Putamen (tissue), 1 donor: Measurements from ENCODE around the gene INO80D.
"Not testable (repeated sequence)": the region's sequence is repeated elsewhere in the genome, so short reads cannot be mapped to it uniquely, and the experiment has no call there.

Experiments
- DNase-seq: peaks from one replicate; pipeline ENCODE4 v3.0.0-alpha.2; 2016; ENCODE audit warnings: low spot score

The INO80D gene

GRCh38 chr2:205976934-205977659 is 108.9 kb downstream of the INO80D start:
- DNase-seq: not testable (repeated sequence)

DNA sequence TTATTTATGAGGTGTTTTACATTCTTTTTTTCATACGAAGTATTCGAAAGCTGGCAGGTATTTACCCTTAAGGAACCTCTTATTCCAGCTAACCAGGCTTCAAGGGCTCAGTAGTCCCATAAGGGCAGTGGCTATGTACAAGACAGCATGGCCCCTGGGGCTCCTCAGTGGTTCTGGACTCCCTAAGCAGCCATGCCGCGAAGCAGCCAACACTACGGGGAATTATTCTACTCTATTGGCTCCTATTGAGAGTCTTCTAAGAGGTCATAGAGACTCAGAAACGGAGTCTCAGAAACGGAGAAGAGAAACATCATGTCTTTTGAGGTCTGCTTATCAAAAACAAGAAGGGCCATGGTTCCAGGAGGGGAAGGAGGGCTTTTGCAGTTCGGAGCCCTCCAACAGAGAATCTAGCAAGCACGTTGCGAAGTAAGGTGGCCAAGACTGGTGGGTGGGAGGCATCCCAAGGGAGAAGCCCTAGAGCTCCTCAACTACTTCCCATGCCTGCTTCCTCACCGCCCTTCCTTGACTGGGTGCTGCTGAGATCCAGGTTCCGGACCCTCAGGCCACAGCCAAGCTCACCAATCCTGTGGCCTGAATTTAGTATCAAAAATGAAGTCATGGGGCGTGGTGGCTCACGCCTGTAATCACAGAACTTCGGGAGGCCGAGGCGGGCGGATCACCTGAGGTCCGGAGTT is 109.7 kb downstream of the INO80D start:
- DNase-seq: no peak

GRCh38 chr2:205975082-205975949 is 110.7 kb downstream of the INO80D start:
- DNase-seq: no peak

GRCh38 chr2:205972113-205972512 is 113.9 kb downstream of the INO80D start:
- no peak for DNase-seq

- DNase-seq: no peak
These were observed 115.6 kb downstream of the INO80D start for GRCh38 chr2:205970348-205970747.

GRCh38 chr2:205969584-205969983 is 116.4 kb downstream of the INO80D start:
- DNase-seq: no peak

DNA sequence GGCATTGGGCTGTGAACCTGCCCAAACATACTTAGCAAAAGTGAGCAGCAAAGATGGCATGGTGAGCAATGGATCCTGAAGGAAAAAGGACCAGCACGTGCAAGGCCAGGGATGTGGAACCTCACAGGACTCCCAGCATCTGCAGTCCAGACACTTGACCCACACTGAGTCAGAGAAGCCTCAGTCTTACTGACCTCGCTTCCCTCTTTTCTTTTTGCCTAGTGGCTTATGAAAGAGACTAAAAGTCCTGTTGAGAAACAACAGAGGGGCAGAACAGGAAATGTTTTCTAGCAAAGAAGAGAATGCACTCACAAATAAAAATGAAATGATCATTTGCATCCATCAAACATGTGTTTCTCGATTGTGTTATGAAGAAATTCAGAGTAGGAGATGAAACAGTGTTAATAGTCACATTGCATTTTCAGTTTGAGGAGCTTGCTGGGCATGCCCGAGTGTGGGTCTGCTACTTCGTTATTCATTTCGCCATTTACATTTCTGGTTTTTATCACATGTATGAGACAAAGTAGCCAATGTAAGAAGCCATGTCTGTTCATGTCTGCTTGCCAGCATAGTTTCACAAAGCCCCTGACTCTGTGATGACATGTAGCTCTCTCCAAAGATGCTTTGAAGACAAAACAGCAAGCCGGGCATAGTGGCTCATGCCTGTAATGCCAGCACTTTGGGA is 118.4 kb downstream of the INO80D start:
- no peak for DNase-seq

DNA sequence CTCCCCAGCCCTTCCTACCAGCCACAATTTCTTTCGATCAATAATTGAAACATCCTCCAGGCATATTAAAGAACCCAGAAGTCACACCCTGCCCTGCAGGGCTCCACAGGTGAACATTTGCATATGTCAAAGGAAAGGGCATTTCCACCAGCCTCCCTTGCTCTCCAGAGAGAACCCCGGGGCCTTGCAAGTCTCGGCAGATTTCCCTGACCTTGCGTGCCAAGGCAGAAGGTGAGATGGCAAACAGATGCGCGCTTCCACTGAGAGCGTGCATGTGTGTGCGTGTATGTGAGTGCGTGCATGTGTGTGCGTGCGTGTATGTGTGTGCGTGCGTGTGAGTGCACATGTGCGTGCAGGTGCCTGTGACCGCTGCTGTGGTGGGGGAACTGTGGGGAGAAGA is 120.3 kb downstream of the INO80D start:
- DNase-seq: no peak

DNA sequence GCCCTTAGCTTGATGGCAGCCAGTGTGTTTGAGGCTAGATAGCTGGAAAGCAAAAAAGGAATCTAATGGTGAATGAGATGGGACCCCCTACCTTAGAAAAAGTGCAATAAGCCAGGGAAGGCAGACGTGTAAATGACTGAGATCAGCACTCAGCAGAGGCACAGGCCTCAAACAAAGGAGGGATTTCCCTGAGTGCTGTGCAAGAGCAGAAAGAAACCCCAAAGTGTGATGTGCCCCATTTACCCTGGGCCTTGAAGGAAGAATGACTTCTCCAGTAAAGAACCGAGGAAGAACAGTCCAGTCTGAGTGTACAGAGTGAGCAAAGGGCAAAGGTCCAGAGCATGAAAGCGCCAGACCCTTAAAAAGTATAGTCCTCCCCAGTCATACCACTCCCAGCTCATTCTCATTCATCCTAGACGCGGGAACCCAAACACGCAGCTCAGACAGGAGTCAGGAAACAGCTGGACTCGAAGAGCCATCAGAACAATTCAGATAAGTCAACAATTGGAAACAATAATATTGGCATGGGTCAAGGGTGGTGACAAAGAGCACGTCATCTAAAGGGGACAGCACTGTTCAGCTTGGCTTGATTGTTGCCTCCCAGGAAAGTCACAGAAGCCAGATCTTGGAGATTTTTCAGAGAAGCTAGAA is 121.7 kb downstream of the INO80D start:
- DNase-seq: no peak

GRCh38 chr2:205959521-205959920 is 126.5 kb downstream of the INO80D start:
- DNase-seq: no peak

GRCh38 chr2:205957452-205958154 is 128.4 kb downstream of the INO80D start:
- DNase-seq: no peak

GRCh38 chr2:205954707-205955106 is 131.3 kb downstream of the INO80D start:
- DNase-seq: no peak

- DNase-seq: no peak
These were observed 133.7 kb downstream of the INO80D start for GRCh38 chr2:205952282-205952681.

DNA sequence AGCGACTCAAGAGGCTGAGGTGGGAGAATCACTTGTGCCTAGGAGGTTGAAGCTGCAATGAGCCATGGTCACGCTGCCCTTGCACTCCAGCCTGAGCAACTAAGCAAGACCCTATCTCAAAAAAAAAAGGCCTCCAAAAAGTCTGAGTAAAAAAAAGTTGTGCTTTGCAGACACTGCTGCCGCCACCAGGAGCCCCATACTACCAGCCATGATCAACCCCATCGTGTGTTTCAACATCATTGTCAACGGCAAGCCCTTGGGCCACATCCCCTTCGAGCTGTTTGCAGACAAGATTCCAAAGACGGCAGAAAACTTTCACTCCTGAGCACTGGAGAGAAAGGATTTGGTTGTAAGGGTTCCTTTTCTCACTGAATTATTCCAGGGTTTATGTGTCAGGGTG is 137.1 kb downstream of the INO80D start:
- no peak for DNase-seq

DNA sequence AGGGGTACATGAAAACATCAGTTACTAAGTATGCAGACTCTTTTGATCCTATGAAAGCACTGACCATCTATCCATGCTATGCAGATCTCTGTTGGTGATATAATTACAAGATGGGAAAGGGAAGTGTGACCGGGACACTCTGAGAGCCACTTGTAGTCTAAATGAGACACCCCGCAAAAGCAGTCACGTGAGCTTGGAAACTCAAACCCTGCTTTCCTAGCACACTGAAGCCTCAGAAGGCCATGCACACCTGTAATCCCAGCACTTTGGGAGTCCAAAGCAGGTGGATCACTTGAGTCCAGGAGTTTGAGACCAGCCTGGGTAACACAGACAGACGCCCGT is 137.5 kb downstream of the INO80D start:
- no peak for DNase-seq

- peak; percentile 26 for DNase-seq
These were observed 138.1 kb downstream of the INO80D start for GRCh38 chr2:205947621-205948495.

GRCh38 chr2:205946226-205946625 is 139.7 kb downstream of the INO80D start:
- no peak for DNase-seq
